CD1c-positive myeloid dendritic cell (primary cell): ENCODE measurements around the gene ZNF576.
"Not testable (repeated sequence)": the region's sequence is repeated elsewhere in the genome, so short reads cannot be mapped to it uniquely, and the experiment has no call there.

Experiments used
- DNase-seq: peaks from one replicate; pipeline ENCODE4 v3.0.0-alpha.2; 2016; ENCODE audit errors: extremely low spot score

Gene ZNF576

GRCh38 chr19:43595999-43596841 is at the start of gene ZNF576, which contains the start of gene IRGQ:
TSS of gene ZNF576 (plus strand) at chr19:43596595. CDS start at chr19:43597109, 514 bp downstream.
TSS of gene IRGQ (minus strand) at chr19:43596134. CDS start at chr19:43595338, 796 bp downstream.
- peak; percentile 100 for DNase-seq

- not testable (repeated sequence) for DNase-seq
Observed at GRCh38 chr19:43547926-43548325, 48.5 kb upstream of the ZNF576 start.

GRCh38 chr19:43548706-43549105 is 47.7 kb upstream of the ZNF576 start:
- no peak for DNase-seq

- no peak for DNase-seq
Observed at GRCh38 chr19:43551399-43552197, 44.8 kb upstream of the ZNF576 start.

- no peak for DNase-seq
Observed at GRCh38 chr19:43552198-43552450, 44.3 kb upstream of the ZNF576 start.

GRCh38 chr19:43552616-43553015 is 43.8 kb upstream of the ZNF576 start:
- no peak for DNase-seq

- no peak for DNase-seq
Observed at GRCh38 chr19:43553656-43554055, 42.7 kb upstream of the ZNF576 start.

GRCh38 chr19:43554317-43554895 is 42.0 kb upstream of the ZNF576 start:
- no peak for DNase-seq

- DNase-seq, result peak; percentile 83
Observed at GRCh38 chr19:43555185-43555770, 41.1 kb upstream of the ZNF576 start.

- DNase-seq, result no peak
Observed at GRCh38 chr19:43560687-43561086, 35.7 kb upstream of the ZNF576 start.

- DNase-seq, result no peak
Observed at GRCh38 chr19:43561139-43561970, 35.0 kb upstream of the ZNF576 start.

GRCh38 chr19:43562226-43562697 is 34.1 kb upstream of the ZNF576 start:
- peak; percentile 37 for DNase-seq

GRCh38 chr19:43562698-43563241 is 33.6 kb upstream of the ZNF576 start:
- DNase-seq, result peak; percentile 85

GRCh38 chr19:43563816-43564457 is 32.5 kb upstream of the ZNF576 start:
- no peak for DNase-seq

GRCh38 chr19:43564800-43565199 is 31.6 kb upstream of the ZNF576 start:
- DNase-seq, result no peak

GRCh38 chr19:43569657-43570056 is 26.7 kb upstream of the ZNF576 start:
- DNase-seq, result no peak

- no peak for DNase-seq
Observed at GRCh38 chr19:43570174-43570791, 26.1 kb upstream of the ZNF576 start.

- DNase-seq, result no peak
Observed at GRCh38 chr19:43572171-43572588, 24.2 kb upstream of the ZNF576 start.

GRCh38 chr19:43574424-43575155 is 21.8 kb upstream of the ZNF576 start:
- DNase-seq, result no peak
